Pons (tissue), 1 donor: ENCODE data around the gene PTGDS.
"Not testable (repeated sequence)": the region's sequence is repeated elsewhere in the genome, so short reads cannot be mapped to it uniquely, and the experiment has no call there.

Experiments
- DNase-seq: peaks from one replicate; pipeline ENCODE4 v3.0.0-alpha.2; 2016; ENCODE audit warnings: low spot score

The PTGDS gene

DNA sequence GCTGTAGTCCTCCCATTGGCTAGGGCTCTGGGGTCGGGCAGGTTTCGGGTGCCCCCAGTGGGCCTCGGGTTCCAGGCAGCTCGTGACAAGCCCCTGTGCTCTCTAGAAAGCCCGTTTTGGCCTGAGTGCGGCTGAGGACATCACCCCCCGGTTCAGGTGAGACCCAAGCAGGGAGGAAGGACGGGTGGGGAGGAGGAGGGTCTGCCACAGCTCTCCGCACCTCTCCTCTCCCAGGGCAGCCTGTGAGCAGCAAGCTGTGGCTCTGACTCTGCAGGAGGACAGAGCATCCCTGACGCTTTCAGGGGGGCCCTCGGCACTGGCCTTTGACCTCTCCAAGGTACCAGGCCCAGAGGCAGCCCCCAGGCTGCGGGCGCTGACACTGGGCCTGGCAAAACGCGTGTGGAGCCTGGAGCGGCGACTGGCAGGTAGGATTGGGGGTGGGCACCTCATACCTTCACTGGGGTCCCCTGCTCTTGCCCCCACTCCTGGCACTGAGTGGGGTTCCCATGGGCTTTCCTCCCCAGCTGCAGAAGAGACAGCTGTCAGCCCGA lies 15.6 kb downstream of the PTGDS start:
- DNase-seq = no peak

- no peak for DNase-seq
Observed at GRCh38 chr9:136994180-136994887, 17.0 kb downstream of the PTGDS start.

- no peak for DNase-seq
Observed at GRCh38 chr9:136994888-136995230, 17.6 kb downstream of the PTGDS start.

GRCh38 chr9:136995362-136995761 lies 18.1 kb downstream of the PTGDS start:
- no peak for DNase-seq

DNA sequence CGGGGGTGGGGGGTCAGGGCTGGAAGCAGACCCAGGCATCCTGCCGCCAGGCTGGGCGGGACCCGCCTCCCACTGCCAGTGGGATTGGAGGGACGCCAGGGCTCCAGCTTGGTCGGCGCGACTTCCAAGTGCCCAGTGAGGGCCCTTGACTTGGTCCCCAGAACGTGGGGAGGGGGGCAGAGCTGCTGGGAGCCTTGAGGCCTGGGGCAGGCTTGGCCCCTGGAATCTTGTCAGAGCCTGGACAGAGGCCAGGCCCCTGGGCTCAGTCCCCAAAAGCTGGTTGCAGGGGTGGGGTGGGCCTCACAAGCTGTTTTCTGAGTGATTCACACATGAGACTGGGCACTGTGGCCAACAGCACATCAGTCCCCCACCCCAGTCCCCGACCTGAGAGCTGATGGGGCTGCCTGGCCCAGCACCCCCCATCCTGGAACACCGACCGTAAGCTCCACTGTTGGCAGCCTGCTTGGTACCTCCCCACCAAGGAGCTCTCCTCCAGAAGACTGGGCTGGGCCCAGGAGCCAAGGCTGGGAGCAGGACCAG lies 18.5 kb downstream of the PTGDS start:
- no peak for DNase-seq

GRCh38 chr9:136996361-136997292 lies 19.3 kb downstream of the PTGDS start, which contains the start of gene CLIC3:
CLIC3 (minus strand) TSS chr9:136996568; CDS start chr9:136996543, 25 bp downstream.
- no peak for DNase-seq

DNA sequence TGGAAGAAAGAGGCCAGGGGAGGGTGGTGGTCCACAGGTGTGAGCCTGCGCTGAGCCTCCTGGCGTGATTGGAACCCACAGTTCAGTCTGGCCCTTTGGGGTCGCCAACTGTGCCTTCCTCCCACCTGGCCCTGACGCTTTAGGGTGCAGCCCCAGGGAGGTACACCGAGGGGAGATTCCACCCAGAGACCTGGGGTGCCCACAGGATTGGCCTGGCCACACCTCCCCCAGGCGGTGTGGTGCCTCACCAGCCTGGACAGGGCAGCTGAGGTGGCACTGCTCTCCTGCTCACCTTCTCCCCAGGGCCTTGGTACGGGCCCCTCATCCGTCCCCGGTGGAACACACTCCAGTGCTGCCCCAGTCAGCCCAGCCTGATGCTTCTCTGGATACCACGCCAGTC lies 20.1 kb downstream of the PTGDS start:
- no peak for DNase-seq

DNA sequence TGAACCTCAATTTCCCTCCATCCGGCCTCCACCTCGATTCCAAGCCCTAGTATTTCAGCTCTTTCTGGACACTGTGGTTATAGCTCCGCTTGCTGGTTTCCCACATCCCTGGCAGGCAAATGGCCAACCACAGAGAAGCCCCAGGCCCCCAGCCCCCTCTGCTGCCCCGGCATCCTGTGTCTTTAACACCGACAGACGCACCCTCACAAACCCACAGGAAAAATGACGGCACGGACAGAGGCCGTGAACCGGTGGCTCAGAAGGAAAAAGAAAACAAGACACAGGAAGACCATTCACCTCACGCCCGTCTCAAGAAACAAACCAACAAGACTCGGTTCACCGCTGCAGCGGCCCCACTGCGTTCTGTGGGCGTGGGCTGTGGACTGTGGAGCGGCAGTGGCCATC lies 20.5 kb downstream of the PTGDS start:
- no peak for DNase-seq

DNA sequence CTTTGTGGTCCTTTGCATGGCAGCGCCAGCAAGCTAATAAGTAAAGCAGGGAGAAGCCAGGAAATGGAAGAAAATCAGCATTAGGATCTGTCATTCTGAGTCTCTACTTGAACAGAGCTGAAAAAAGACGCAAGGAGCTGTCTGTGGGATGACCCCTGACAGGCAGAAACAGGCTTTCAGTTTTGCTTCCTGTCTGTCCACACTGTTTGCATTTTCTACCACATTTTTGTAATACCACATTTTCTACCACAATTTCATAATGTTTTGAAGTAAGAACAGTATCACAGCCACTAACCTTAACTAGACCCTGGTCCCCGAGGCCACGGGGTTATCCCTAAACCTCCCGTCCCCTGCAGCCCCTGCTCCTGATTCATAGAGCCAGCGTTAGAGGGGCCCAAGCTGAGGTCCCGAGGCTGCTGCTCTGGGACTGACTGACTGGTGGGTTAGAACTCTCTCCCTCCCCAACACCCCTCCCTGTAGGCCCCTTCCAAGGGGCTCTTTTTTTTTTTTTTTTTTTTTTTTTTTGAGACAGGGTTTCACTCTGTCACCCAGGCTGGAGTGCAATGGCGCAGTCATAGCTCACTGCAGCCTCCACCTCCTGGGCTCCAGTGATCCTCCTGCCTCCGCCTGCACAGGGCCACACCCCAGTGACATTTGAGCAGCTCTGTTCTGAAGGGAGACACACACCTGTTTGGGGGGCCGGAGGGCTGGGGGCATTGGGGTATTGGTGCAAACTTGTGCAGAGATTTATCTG lies 23.1 kb downstream of the PTGDS start:
- DNase-seq = no peak

DNA sequence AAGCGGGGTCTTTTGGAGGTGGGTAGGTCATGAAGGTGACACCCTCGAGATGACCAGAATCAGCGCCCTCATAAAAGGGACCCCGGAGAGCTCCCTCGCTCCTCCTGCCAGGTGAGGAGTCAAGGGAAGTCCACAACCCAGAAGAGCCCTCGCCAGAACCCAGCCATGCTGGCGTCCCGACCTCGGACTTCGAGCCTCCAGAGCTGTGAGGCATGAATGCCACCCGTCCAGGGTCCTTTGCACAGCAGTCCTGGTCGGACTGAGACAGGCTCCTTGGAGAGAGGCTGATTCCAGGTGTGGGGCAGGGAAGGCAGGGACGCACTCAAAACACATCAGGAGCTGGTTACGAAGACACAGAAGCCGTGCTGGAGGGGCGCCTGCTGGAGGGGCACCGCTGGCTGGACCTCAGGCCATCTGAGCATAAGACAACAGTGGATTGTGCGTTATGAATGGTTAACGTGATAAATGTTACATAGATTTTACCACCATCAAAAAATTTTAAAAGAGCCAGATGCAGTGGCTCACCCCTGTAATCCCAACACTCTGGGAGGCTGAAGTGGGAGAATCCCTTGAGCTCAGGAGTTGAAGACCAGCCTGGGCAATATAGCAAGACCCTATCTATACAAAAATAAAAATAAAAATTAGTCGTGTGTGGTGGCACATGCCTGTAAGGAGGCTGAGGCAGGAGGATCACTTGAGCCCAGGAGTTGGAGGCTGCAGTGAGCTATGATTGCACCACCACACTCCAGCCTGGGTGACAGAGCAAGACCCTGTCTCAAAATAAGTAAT lies 24.7 kb downstream of the PTGDS start:
- no peak for DNase-seq

DNA sequence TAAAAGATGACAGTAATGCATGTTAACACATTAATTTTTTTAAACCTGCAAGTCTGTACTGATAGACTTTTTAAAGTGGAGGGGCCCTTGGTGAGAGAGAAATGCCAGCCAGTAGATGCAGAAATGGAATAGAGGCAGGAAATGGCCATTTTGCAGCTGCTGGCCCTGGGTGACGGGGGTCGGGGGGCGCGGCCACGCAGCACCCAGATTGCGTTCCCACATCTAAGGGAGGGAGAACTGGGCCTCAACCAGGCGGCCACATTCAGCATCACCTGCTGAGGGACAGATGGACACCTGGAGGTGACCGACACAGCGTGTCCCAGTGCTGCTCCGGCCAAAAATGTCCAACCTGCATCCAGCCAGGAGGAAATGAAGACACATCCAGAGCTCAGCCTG lies 25.3 kb downstream of the PTGDS start:
- DNase-seq = no peak

DNA sequence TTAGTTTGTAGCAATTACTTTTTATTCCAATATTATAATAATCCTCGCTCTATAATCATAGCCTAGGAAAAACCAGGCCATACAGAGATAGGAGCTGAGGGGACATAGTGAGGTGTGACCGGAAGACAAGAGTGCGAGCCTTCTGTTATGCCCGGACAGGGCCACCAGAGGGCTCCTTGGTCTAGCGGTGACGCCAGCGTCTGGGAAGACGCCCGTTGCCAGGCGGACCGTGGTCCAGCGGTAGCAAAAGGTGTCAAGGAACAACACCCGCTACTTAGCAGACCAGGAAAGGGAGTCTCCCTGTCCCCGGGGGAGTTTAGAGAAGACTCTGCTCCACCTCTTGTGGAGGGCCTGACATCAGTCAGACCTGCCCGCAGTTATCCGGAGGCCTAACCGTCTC lies 27.0 kb downstream of the PTGDS start:
- DNase-seq = not testable (repeated sequence)

GRCh38 chr9:137006116-137007003 lies 29.1 kb downstream of the PTGDS start:
- DNase-seq = no peak

DNA sequence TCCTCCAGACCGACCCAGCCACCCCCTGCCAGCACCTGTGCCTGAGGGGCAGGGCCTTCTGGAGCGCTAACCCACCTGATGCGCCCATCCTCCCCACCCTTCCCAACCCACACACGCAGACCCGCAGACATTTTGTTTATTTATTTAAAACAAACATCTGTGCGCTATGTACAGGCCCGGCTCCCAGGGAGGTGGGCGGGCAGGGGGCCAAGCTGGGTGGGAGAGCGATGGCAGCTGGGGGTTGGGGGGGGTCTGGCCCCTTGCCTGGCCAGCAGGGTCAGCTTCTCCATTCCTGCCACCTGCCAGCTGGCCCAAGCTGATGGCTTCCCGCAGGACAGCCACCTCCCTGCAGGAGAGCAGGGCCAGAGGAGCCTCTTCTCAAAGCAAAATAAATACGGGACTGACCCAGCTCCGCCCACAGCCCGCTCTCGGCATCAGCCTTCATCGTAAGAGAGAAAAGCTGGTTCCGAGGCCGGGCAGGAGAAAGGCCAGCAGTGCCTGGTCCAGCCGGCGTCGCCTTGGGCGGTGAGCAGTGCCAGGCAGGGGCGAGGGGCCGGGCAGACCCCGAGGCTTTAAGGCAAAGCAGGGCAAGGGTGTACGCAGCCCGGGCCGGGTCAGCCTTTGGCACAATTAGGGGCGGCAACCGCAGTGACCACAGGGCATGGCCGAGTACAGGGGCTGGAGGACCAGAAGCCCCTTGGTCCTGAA lies 30.0 kb downstream of the PTGDS start:
- no peak for DNase-seq

DNA sequence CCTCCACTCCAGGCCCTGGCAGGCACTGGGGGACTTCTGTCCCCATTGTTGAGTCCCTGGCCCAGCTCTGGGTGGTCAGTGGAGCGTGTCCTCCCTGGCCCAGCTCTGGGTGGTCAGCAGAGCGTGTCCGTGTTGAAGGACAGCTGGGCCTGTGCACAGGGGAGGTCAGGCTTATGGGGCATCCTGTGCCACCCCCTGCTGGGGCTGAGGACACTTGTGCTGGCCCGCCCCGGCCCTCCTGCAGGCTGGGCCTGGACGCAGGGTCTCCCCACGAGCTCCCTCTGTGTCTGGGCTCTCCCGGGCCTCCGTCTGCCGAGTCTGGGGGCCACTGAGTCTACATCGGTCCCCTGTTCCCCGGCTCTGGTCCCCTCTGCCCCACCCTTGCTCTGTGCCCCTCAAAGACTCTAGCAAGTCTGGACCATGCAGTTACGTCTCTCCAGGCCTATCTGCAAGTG lies 30.5 kb downstream of the PTGDS start:
- DNase-seq = no peak

DNA sequence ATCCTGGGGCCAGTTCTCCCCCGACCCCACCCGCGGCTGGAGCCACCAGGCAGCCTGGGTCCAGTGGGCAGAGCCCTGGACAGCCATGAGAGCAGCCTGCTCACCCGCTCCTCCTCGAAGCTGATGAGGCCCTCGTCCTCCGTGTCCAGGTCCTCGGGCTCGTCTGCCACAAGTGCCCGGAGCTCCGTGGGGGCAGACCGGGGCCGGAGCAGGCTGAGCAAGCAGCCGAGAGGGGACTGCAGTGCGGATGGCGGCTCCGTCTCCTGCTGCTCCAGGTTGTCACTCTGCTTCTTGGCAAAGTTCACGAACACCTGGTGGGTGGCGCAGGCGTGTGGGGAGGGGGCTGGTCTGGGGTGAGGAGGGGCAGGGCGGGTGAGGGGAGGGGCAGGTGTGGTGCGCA lies 31.0 kb downstream of the PTGDS start:
- DNase-seq = no peak

GRCh38 chr9:137009217-137009616 lies 31.9 kb downstream of the PTGDS start:
- DNase-seq = no peak

- no peak for DNase-seq
Observed at GRCh38 chr9:137009938-137010732, 32.8 kb downstream of the PTGDS start.

DNA sequence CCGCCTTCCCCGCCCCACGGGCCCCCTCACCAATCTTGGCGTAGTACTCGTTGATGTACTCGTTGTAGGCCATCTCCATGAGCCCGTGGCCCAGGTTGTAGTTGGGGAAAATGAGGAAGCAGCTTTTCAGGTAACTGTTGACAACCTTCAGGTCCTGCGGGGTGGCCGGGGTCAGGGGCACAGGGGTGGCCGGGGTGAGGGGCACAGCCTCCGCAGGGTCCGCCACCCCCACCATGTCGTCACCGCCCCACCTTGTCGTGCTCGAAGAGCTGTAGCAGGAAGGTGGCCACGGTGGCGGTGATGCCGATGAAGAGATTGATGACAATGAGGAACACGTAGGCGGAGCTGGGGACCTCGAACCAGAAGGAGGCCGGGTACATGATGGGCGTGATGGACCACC lies 33.9 kb downstream of the PTGDS start:
- DNase-seq = no peak
